ENCODE measurements around the gene ZC3H13. TPM values are rescaled to one million over a fixed set of nuclear protein-coding genes. Genes with fewer than 3 reads are reported as not detected.

The ZC3H13 gene
- total and polyA plus RNA-seq, 10 of the 15 experiments (the other 5 are each of a cell fraction or from before 2014, with no cell fraction given): 10.0 to 55.9 (median 25.4) TPM

DNA sequence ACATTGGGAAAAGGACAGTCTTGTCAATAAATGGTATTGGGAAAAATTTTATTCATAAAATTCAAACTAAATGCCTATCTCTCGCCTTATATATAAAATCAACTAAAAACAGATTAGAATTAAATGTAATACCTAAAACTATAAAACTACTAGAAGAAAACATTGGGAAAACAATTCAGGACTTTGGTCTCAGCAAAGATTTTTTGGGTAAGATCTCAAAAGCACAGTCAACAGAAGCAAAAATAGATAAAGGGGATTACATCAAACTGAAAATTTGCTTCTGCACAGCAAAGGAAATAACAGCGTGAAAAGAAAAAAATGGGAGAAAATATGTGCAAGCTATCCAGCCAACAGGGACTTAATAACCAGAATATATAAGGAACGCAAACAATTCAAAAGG, 24.3 kb upstream of the ZC3H13 start:
- no peaks in the 10 kb centered on the region for H3K27me3 ChIP-seq (replicated peaks in 1 of 2; ENCODE audit: control insufficient read depth in 2 of 2, insufficient read depth in 2 of 2, low read length in 1 of 2)
- POLR2A ChIA-PET: no interaction called here
- DNase-seq (ENCODE audit: low read depth, low spot score) (no peak), FAIRE-seq (no peak), ATAC-seq (no peak)
- SMC1A ChIA-PET (ENCODE audit: uncharacterized antibody, unreplicated experiment): no interaction called here
- H3K36me3 ChIP-seq (ENCODE audit: control insufficient read depth in 2 of 2, insufficient read depth in 2 of 2, low read length in 1 of 2): no peaks in the 10 kb centered on the region
- intact Hi-C loops (cut with micrococcal nuclease; ENCODE audit: unreplicated experiment) (no loop called here), in situ Hi-C loops (cut with MboI) (no loop called here)
- no peak overlapping the region for H2AFZ ChIP-seq (ENCODE audit: control insufficient read depth, low read depth, low read length)
- H3K9ac ChIP-seq (ENCODE audit: control insufficient read depth, insufficient read depth, low read length): no peak overlapping the region
- no peaks in the 10 kb centered on the region; the same call in 1 of the 2 replicates for H3K79me2 ChIP-seq (ENCODE audit: control insufficient read depth, insufficient read depth, low read length)
- H3K4me3 ChIP-seq: no peak overlapping the region
- H3K4me2 ChIP-seq (ENCODE audit: control insufficient read depth, insufficient read depth): no peak overlapping the region
- H3K27ac ChIP-seq (ENCODE audit: control insufficient read depth, insufficient read depth): no peak overlapping the region
- BruUV-seq (replicated peaks): no TSS peak
- RAD21 ChIA-PET (ENCODE audit: unreplicated experiment): no interaction called here
- no peaks in the 10 kb centered on the region; the same call in 2 of the 3 replicates for H3K9me3 ChIP-seq (replicated peaks; ENCODE audit: control insufficient read depth, insufficient read depth, low read length)
- CTCF ChIA-PET: no interaction called here
- H3K4me1 ChIP-seq (ENCODE audit: control insufficient read depth, insufficient read depth, low read length): peaks cover 7% of the 10 kb centered on the region
- no peaks in the 10 kb centered on the region for H4K20me1 ChIP-seq (ENCODE audit: control insufficient read depth, insufficient read depth)
- 82% methylated on average over 3 of the region's 3 CpGs for WGBS (ENCODE audit: insufficient coverage, insufficient replicate concordance, low lambda C conversion rate, missing lambda C conversion rate)
- TF ChIP-seq RELA (IDR thresholded peaks at IDR 0.05; ENCODE audit: borderline replicate concordance, partially characterized antibody) (no peak), RFX5 (IDR thresholded peaks at IDR 0.05; ENCODE audit: low read depth, low read length) (no peak), JUNB (IDR thresholded peaks at IDR 0.05) (no peak), ZNF24 (IDR thresholded peaks at IDR 0.05) (no peak), IRF4 (IDR thresholded peaks at IDR 0.05; ENCODE audit: low read depth, low read length) (no peak), SREBF1 (IDR thresholded peaks at IDR 0.05; ENCODE audit: low read length) (no peak), LARP7 (IDR thresholded peaks at IDR 0.05) (no peak), MEF2A (IDR thresholded peaks at IDR 0.05; ENCODE audit: insufficient read depth, low read depth, low read length) (no peak), MTA3 (IDR thresholded peaks at IDR 0.05; ENCODE audit: borderline replicate concordance, low read length) (no peak), HDAC2 (IDR thresholded peaks at IDR 0.05) (no peak), NFIC (IDR thresholded peaks at IDR 0.05; ENCODE audit: low read depth, low read length) (no peak), SUZ12 (IDR thresholded peaks at IDR 0.05; ENCODE audit: unreplicated experiment) (no peak)
- TF ChIP-seq, protein P1, sequence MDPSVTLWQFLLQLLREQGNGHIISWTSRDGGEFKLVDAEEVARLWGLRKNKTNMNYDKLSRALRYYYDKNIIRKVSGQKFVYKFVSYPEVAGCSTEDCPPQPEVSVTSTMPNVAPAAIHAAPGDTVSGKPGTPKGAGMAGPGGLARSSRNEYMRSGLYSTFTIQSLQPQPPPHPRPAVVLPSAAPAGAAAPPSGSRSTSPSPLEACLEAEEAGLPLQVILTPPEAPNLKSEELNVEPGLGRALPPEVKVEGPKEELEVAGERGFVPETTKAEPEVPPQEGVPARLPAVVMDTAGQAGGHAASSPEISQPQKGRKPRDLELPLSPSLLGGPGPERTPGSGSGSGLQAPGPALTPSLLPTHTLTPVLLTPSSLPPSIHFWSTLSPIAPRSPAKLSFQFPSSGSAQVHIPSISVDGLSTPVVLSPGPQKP (IDR thresholded peaks at IDR 0.05; ENCODE audit: low read depth, low read length): no peak
- TF ChIP-seq, protein P2, sequence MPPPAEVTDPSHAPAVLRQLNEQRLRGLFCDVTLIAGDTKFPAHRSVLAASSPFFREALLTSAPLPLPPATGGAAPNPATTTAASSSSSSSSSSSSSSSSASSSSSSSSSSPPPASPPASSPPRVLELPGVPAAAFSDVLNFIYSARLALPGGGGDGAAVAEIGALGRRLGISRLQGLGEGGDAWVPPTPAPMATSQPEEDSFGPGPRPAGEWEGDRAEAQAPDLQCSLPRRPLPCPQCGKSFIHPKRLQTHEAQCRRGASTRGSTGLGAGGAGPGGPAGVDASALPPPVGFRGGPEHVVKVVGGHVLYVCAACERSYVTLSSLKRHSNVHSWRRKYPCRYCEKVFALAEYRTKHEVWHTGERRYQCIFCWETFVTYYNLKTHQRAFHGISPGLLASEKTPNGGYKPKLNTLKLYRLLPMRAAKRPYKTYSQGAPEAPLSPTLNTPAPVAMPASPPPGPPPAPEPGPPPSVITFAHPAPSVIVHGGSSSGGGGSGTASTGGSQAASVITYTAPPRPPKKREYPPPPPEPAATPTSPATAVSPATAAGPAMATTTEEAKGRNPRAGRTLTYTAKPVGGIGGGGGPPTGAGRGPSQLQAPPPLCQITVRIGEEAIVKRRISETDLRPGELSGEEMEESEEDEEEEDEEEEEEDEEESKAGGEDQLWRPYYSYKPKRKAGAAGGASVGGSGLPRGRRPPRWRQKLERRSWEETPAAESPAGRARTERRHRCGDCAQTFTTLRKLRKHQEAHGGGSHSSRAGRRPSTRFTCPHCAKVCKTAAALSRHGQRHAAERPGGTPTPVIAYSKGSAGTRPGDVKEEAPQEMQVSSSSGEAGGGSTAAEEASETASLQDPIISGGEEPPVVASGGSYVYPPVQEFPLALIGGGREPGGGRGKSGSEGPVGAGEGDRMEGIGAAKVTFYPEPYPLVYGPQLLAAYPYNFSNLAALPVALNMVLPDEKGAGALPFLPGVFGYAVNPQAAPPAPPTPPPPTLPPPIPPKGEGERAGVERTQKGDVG (CRISPR knock-in tag; IDR thresholded peaks at IDR 0.05): no peak
- TF ChIP-seq, protein P3, sequence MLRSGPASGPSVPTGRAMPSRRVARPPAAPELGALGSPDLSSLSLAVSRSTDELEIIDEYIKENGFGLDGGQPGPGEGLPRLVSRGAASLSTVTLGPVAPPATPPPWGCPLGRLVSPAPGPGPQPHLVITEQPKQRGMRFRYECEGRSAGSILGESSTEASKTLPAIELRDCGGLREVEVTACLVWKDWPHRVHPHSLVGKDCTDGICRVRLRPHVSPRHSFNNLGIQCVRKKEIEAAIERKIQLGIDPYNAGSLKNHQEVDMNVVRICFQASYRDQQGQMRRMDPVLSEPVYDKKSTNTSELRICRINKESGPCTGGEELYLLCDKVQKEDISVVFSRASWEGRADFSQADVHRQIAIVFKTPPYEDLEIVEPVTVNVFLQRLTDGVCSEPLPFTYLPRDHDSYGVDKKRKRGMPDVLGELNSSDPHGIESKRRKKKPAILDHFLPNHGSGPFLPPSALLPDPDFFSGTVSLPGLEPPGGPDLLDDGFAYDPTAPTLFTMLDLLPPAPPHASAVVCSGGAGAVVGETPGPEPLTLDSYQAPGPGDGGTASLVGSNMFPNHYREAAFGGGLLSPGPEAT (IDR thresholded peaks at IDR 0.05; ENCODE audit: low read depth): no peak
- TF ChIP-seq, protein P4, sequence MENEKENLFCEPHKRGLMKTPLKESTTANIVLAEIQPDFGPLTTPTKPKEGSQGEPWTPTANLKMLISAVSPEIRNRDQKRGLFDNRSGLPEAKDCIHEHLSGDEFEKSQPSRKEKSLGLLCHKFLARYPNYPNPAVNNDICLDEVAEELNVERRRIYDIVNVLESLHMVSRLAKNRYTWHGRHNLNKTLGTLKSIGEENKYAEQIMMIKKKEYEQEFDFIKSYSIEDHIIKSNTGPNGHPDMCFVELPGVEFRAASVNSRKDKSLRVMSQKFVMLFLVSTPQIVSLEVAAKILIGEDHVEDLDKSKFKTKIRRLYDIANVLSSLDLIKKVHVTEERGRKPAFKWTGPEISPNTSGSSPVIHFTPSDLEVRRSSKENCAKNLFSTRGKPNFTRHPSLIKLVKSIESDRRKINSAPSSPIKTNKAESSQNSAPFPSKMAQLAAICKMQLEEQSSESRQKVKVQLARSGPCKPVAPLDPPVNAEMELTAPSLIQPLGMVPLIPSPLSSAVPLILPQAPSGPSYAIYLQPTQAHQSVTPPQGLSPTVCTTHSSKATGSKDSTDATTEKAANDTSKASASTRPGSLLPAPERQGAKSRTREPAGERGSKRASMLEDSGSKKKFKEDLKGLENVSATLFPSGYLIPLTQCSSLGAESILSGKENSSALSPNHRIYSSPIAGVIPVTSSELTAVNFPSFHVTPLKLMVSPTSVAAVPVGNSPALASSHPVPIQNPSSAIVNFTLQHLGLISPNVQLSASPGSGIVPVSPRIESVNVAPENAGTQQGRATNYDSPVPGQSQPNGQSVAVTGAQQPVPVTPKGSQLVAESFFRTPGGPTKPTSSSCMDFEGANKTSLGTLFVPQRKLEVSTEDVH (IDR thresholded peaks at IDR 0.05; ENCODE audit: low read depth, partially characterized antibody): no peak
